BJ (cell line): ENCODE data around the gene TAF1. TPM values are rescaled to one million over a fixed set of nuclear protein-coding genes. Genes with fewer than 3 reads are reported as not detected.
"Not testable (repeated sequence)": the region's sequence is repeated elsewhere in the genome, so short reads cannot be mapped to it uniquely, and the experiment has no call there.

Source experiments
- CTCF ChIA-PET: fragments of 350-600 bp; formaldehyde crosslinking; extraction: SDS; loops from one replicate; lab custom pipeline; 2021; ENCODE audit warnings: antibody characterized with exemption, inconsistent platforms; lab: Yijun Ruan, JAX
- POLR2A ChIA-PET: fragments of 300-600 bp; sonication (Branson Sonifier 250); formaldehyde crosslinking; extraction: SDS; loops from one replicate; lab custom pipeline; 2021; ENCODE audit warnings: antibody characterized with exemption; lab: Charles Lee
- DNase-seq: peaks from one replicate; pipeline ENCODE4 v3.0.0-alpha.2; 2011; ENCODE audit warnings: low read depth
- H3K27me3 ChIP-seq: 2 replicates; pipeline ENCODE4 v1.6.0; 2011; ENCODE audit warnings: low read length; ENCODE audit not compliant: control insufficient read depth, insufficient read depth
- H3K36me3 ChIP-seq: 2 replicates; pipeline ENCODE4 v1.5.1; 2011; ENCODE audit warnings: low read length; ENCODE audit not compliant: control insufficient read depth, insufficient read depth
- H3K4me3 ChIP-seq: 2 replicates; pipeline ENCODE4 v1.5.1; 2011; ENCODE audit warnings: low read depth, mild to moderate bottlenecking, control low read depth, low read length
- polyA minus RNA-seq: library from RNA; depleted of rRNA, polyadenylated mRNA; stranded (reverse); fragments of >200 nt; gene quantifications from 2 replicates; pipeline ENCODE4 v1.2.3, GENCODE V29; 2011; rRNA and poly(A)+ RNA removed
- polyA plus RNA-seq: library from polyadenylated mRNA; depleted of rRNA; stranded (reverse); fragments of >200 nt; gene quantifications from 2 replicates; pipeline ENCODE4 v1.2.3, GENCODE V29; 2011; rRNA removed
- TF ChIP-seq, protein P1 (sequence below): IDR thresholded peaks from 2 replicates; pipeline ENCODE4 v1.5.1; 2011; ENCODE audit warnings: low read depth, mild to moderate bottlenecking, control low read depth, inconsistent platforms, low read length, moderate library complexity; ENCODE audit not compliant: insufficient read depth

The TAF1 gene
- polyA plus RNA-seq (11.1 and 17.0 TPM in 2 replicates), polyA minus RNA-seq (16.2 and 26.8 TPM in 2 replicates)

DNA sequence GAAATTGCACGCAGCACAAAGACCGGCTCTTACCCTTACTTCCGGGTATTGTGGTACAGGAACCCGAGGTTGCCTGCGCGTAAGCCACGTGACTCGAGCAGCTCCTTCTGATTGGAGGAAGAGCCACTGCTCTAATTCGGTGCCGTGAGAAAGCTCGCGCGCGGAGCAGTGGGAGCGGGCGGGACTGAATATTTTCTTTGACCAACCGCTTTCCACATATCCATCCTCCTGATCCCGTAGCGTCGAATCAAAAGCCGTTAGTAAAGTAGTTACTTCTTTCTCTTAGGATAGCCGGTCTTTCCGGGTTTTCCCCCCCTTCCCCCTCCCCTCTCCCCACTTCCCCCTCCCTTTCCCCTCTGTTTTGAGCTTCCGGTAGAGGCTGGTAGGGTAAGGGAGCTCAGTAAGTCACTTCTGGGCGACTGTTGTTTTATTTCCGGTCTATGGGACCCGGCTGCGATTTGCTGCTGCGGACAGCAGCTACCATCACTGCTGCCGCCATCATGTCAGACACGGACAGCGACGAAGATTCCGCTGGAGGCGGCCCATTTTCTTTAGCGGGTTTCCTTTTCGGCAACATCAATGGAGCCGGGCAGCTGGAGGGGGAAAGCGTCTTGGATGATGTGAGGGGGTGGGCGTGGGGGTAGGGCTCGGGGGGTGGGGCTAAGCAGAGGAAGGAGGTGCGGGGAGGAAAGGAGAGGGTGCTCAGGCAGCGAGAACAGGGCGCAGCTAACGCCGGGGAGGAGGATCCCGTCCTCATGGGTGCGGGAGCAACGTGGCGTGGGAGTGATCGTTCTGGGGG, at the start of gene TAF1:
TSS of gene TAF1 (plus strand) at position 483 of the 799 bp plus-strand sequence. CDS start at position 501, 18 bp downstream.
- POLR2A ChIA-PET, result interaction anchor here (0.6 to 1.1 kb wide), 3 partner anchors 8 to 184 kb away, joined by 3 to 4 read pairs (median 3); partner anchors contain the start of gene NONO

GRCh38 chrX:71316959-71317358, 49.2 kb upstream of the TAF1 start:
- CTCF ChIA-PET, H3K36me3 ChIP-seq, H3K27me3 ChIP-seq, H3K4me3 ChIP-seq, POLR2A ChIA-PET, DNase-seq: not testable (repeated sequence)

More for the DNA sequence above, at the start of gene TAF1:
- peak; percentile 93 for DNase-seq
- Histone ChIP-seq H3K36me3 (peaks cover 2% of the 10 kb centered on the region; the same call in 1 of the 2 replicates), H3K27me3 (no peaks in the 10 kb centered on the region), H3K4me3 (peak within 1 kb of the TSS; percentile 86)
- TF ChIP-seq, protein P1, sequence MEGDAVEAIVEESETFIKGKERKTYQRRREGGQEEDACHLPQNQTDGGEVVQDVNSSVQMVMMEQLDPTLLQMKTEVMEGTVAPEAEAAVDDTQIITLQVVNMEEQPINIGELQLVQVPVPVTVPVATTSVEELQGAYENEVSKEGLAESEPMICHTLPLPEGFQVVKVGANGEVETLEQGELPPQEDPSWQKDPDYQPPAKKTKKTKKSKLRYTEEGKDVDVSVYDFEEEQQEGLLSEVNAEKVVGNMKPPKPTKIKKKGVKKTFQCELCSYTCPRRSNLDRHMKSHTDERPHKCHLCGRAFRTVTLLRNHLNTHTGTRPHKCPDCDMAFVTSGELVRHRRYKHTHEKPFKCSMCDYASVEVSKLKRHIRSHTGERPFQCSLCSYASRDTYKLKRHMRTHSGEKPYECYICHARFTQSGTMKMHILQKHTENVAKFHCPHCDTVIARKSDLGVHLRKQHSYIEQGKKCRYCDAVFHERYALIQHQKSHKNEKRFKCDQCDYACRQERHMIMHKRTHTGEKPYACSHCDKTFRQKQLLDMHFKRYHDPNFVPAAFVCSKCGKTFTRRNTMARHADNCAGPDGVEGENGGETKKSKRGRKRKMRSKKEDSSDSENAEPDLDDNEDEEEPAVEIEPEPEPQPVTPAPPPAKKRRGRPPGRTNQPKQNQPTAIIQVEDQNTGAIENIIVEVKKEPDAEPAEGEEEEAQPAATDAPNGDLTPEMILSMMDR, result no peak
- CTCF ChIA-PET, result no interaction called here

GRCh38 chrX:71320126-71320525, 46.0 kb upstream of the TAF1 start:
- TF ChIP-seq, protein P1, result no peak
- ChIA-PET CTCF (no interaction called here), POLR2A (no interaction called here)
- Histone ChIP-seq H3K36me3 (no peaks in the 10 kb centered on the region), H3K4me3 (no peak overlapping the region), H3K27me3 (no peaks in the 10 kb centered on the region)
- no peak for DNase-seq

GRCh38 chrX:71321731-71322130, 44.4 kb upstream of the TAF1 start:
- ChIA-PET CTCF (no interaction called here), POLR2A (no interaction called here)
- no peak overlapping the region for H3K4me3 ChIP-seq
- TF ChIP-seq, protein P1, result no peak
- no peaks in the 10 kb centered on the region for H3K36me3 ChIP-seq
- no peak for DNase-seq
- H3K27me3 ChIP-seq, result no peaks in the 10 kb centered on the region

DNA sequence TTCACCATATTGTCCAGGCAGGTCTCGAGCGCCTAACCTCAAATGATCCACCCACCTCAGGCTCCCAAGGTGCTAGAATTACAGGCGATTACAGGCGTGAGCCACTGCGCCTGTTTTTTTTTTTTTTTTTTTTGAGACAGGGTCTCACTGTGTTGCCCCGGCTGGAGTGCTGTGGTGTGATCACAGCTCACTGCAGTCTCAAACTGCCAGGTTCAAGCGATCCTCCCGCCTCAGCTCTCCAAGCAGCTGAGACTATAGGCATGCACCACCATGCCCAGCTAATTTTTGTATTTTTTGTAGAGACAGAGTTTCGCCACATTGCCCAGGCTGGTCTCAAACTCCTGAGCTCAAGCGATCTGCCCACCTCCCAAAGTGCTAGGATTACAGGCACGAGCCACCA, 41.7 kb upstream of the TAF1 start:
- CTCF ChIA-PET, DNase-seq: not testable (repeated sequence)

DNA sequence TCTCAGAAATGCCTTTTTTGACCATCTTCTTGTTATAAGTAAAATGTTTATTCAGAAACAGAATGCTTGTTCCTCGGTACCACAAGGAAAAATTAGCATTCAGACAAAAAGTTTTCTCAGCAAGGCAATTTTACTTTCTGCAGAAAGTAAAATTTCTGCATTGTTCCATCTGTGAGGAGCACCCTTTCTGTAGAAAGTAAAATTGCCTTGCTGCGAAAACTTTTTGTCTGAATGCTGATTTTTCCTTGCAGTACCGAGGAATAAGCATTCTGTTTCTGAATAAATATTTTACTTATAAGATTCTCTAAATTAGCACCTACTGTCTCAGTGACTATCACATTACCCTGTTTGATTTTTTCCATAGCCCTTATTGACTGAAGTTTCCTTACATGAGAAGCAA, 39.8 kb upstream of the TAF1 start:
- TF ChIP-seq, protein P1, result no peak
- H3K27me3 ChIP-seq, result no peaks in the 10 kb centered on the region
- ChIA-PET POLR2A (no interaction called here), CTCF (no interaction called here)
- no peaks in the 10 kb centered on the region for H3K36me3 ChIP-seq
- DNase-seq, result no peak
- H3K4me3 ChIP-seq, result no peak overlapping the region

More for the DNA sequence above, 41.7 kb upstream of the TAF1 start:
- POLR2A ChIA-PET, H3K27me3 ChIP-seq, H3K4me3 ChIP-seq, H3K36me3 ChIP-seq: not testable (repeated sequence)

GRCh38 chrX:71349151-71349665, 16.9 kb upstream of the TAF1 start:
- H3K4me3 ChIP-seq, POLR2A ChIA-PET, DNase-seq, H3K27me3 ChIP-seq, H3K36me3 ChIP-seq: not testable (repeated sequence)
- CTCF ChIA-PET, result interaction anchor here (1.0 kb wide), 1 partner anchor 166 kb away, joined by 4 read pairs; no protein-coding TSS in a partner anchor

- CTCF ChIA-PET, POLR2A ChIA-PET, DNase-seq, H3K4me3 ChIP-seq, H3K27me3 ChIP-seq, H3K36me3 ChIP-seq: not testable (repeated sequence)
Measured at GRCh38 chrX:71349867-71350266, 16.3 kb upstream of the TAF1 start.

DNA sequence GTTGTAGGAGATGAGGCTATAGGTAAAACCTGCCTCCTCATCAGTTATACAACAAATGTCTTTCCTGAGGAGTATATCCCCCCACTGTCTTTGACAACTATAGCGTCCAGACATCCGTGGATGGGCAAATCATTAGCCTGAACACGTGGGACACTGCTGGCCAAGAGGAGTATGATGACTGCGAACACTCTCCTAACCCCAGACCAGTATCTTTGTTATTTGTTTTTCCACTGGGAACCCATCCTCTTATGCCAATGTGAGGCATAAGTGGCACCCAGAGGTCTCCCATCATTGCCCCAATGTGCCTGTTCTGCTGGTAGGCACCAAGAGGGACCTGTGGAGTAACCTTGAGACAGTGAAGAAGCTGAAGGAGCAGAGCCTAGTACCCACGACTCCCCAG, 13.7 kb upstream of the TAF1 start:
- CTCF ChIA-PET, result not testable (repeated sequence)

More for the DNA sequence above, 13.7 kb upstream of the TAF1 start:
- DNase-seq, POLR2A ChIA-PET, H3K36me3 ChIP-seq, H3K27me3 ChIP-seq, H3K4me3 ChIP-seq: not testable (repeated sequence)
